NCI-H2196 treated with DMSO at 0.1 percent for 48 hours (cell line): ENCODE results near the gene PDE4B.
"Not testable (repeated sequence)": the region's sequence is repeated elsewhere in the genome, so short reads cannot be mapped to it uniquely, and the experiment has no call there.

Source experiments
- DNase-seq: peaks from one replicate; lab custom pipeline; 2025; ENCODE audit not compliant: unreplicated experiment; lab: John Stamatoyannopoulos, UW

The PDE4B gene

GRCh38 chr1:66043186-66043585, 250.5 kb downstream of the PDE4B start:
- no peak for DNase-seq

GRCh38 chr1:66044912-66045311, 252.2 kb downstream of the PDE4B start:
- no peak for DNase-seq

GRCh38 chr1:66046415-66046814, 253.7 kb downstream of the PDE4B start:
- no peak for DNase-seq

DNA sequence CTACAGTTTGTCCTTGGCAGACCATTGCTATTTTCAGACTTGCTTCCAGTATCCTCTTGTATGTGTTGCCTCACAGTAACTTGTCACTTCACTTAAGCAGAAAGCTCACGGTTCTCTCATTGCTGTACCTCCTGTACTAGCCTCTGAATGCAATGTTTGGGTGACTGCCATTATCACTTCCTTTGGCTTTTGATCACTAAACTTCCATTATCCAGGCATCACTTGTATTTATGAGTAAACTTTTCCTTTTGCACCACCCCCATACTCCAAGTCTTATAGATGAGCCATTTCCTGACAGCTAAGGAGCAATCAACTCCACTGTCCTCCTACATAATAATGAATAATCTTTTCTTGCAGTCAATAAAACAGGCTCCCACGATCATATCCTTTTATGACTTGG, 255.3 kb downstream of the PDE4B start:
- DNase-seq = no peak

GRCh38 chr1:66050123-66050522, 257.4 kb downstream of the PDE4B start:
- no peak for DNase-seq

- DNase-seq = no peak
Measured at GRCh38 chr1:66050633-66051032, 257.9 kb downstream of the PDE4B start.

- no peak for DNase-seq
Measured at GRCh38 chr1:66055092-66055491, 262.4 kb downstream of the PDE4B start.

DNA sequence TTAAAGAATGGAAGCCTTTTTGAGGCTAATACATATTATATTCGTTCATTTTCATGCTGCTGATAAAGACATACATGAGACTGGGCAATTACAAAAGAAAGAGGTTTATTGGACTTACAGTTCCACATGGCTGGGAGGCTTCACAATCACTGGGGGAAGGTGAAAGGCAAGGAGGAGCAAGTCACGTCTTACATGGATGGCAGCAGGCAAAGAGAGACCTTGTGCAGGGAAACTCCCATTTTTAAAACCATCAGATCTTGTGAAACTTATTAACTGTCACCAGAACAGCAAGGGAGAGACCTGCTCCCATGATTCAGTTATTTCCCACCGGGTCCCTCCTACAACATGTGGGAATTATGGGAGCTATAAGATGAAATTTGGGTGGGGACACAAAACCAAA, 264.8 kb downstream of the PDE4B start:
- not testable (repeated sequence) for DNase-seq

GRCh38 chr1:66058558-66058957, 265.9 kb downstream of the PDE4B start:
- no peak for DNase-seq

- DNase-seq = not testable (repeated sequence)
Measured at GRCh38 chr1:66067219-66067618, 274.5 kb downstream of the PDE4B start.

- DNase-seq = no peak
Measured at GRCh38 chr1:66069976-66070876, 277.5 kb downstream of the PDE4B start.

DNA sequence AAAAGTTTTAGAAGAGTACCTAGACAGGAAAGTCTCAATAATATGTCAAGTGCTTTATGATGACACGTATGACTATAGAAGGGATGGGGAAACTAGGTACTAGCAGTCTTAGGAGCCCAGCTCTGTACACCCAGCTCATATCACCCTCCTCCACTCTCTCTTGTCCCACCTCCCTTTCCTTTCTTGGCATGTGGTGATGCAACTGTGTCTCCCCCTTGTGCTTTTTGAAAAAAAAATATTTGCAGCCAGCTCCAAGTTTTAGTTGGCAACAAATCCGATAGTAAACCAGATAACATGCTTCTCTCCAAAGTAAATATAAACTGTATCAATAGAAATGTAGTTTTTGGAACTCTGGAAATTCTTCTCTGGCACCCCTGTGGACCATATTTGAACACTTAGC, 280.7 kb downstream of the PDE4B start:
- no peak for DNase-seq

GRCh38 chr1:66074147-66074546, 281.5 kb downstream of the PDE4B start:
- no peak for DNase-seq

DNA sequence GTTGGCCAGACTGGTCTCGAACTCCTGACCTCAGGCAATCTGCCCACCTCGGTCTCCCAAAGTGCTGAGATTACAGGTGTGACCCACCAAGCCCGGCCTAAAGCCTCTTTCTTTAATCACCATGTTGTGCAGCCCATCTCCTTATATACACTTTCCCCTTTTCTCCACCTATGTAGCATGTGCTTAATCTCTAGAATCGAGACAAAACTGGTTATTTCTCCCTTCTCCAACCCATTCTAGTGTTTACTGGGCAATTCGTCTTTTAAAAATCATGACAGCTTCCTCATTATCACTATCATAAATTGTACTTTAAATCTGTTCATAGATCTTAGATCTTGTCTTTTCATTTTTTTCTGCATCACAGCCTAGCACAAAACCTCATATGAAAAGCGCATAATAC, 285.7 kb downstream of the PDE4B start:
- DNase-seq = no peak

DNA sequence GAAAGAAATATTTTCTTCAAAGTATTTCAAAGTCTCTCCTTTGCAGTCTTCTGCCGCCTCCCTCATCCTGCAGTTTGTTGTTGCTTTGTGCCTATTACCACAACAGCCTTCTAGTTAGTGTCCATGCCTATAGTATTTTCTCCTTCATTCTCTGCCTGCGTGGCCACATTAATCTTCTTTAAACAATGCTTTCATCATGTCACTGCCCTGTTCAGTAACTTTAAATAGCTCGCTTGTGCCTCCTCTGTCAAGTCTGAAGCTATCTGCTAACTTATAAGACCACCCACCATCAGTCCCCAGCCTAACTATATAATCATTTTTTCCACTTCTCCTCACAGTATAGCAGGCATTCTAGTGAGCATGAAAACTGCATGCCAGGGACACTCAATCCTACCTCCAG, 290.3 kb downstream of the PDE4B start:
- DNase-seq = no peak

- no peak for DNase-seq
Measured at GRCh38 chr1:66084442-66084841, 291.7 kb downstream of the PDE4B start.

DNA sequence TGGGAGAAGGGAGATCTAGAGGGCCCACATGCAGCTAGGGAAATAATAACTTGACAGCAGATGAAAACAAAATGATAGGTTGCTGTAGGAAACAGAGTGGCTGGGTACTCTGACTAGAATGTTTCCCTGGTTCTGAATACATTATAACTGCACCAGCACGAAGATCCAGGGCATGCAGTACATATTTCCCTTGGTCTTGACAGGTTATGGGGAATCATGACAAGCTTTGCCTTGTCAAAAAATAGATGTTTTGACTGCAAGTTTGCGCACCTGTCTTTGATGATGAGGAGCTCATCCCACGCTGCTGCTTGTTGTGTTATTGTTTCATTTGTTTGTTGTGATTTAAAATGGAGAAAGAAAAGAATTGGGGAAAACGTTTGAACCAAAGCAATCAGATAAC, 292.9 kb downstream of the PDE4B start:
- DNase-seq = no peak

DNA sequence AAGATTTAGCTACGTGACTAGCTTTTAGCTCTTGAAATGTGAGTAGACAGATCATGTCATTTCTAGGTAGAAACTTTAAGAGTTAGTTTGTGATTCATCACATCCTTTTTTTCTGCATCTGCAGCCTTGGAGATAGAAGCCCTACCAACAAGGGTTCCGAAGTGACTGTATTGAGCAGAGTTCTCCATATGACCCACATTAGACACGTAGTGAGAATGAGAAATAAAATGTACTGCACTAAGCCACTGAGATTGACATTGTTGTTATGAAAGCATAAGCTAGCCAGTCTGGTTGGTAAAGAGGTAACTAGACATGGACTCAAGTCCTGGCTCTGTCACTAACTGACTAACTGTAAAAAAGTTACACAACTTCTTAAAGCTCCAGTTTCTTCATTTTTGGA, 296.1 kb downstream of the PDE4B start:
- DNase-seq = no peak

- no peak for DNase-seq
Measured at GRCh38 chr1:66090859-66091457, 298.3 kb downstream of the PDE4B start.

DNA sequence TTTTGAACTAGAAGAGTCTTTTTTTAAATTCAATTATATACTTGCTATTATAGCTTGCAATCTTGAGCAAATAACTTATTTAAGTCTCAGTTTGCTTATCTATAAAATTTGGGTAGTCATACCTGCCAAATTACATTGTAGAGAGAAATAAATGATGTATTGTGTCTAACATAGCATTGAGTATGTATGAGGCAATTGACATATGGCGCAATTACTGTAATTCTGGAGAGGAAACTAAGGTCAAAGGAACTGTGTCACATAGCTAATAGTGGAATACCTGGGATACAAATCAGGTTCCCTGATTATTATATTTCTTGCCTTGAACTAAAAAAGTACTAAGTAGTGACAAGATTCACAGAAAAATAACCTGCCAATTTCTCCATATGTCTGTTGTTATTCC, 302.5 kb downstream of the PDE4B start:
- DNase-seq = no peak

GRCh38 chr1:66100959-66101358, 308.3 kb downstream of the PDE4B start:
- not testable (repeated sequence) for DNase-seq

- not testable (repeated sequence) for DNase-seq
Measured at GRCh38 chr1:66104076-66104475, 311.4 kb downstream of the PDE4B start.

DNA sequence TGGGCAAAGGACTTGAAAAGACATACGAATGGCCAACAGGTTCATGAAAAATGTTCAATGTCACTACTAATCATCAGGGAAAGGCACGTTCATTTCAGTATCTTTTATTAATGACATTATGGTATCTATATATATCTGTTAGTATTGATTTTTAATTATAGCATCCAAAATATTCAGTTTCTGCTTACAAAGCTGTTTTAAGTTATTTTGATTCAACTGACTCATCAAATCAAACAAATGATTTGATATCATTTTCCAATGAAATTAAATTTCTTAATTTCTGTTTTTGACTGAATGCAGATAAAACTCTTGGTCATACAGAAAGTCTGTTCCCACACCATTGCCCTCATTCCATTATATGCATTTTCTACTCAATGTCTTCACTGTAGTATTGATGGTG, 315.9 kb downstream of the PDE4B start:
- DNase-seq = no peak
